Esophagus squamous epithelium (tissue), 5 donors: Measurements from ENCODE around the gene FIGNL2. TPM values are rescaled to one million over a fixed set of nuclear protein-coding genes. Genes with fewer than 3 reads are reported as not detected.

Experiments
- DNase-seq: peaks from one replicate; lab custom pipeline; 2025; lab: John Stamatoyannopoulos, UW
- H3K27ac ChIP-seq, 4 donors: fragments of 200-600 bp; sonication (generic); one replicate each; pipeline ENCODE4 v1.5.1; 2016 to 2019; ENCODE audit warnings: mild to moderate bottlenecking in 1 of 4
- H3K27me3 ChIP-seq, 4 donors: fragments of 200-600 bp; sonication (generic); 1 replicate in 3 of 4; 2 replicates in 1 of 4; pipeline versions ENCODE4 v1.5.1 to v1.6.0; 2017 to 2021; ENCODE audit warnings: antibody characterized with exemption in 1 of 4
- H3K36me3 ChIP-seq, 3 donors: fragments of 200-600 bp; sonication (generic); one replicate each; pipeline ENCODE4 v1.5.1; 2016 to 2019
- H3K4me1 ChIP-seq, 3 donors: fragments of 200-600 bp; sonication (generic); one replicate each; pipeline ENCODE4 v1.5.1; 2017 to 2019
- H3K4me3 ChIP-seq, 4 donors: fragments of 200-600 bp; sonication (generic); 1 replicate in 3 of 4; 2 replicates in 1 of 4; pipeline ENCODE4 v1.5.1; 2016 to 2019; ENCODE audit warnings: mild to moderate bottlenecking in 2 of 4, moderate library complexity in 1 of 4
- H3K9me3 ChIP-seq, 3 donors: fragments of 200-600 bp; sonication (generic); one replicate each; pipeline ENCODE4 v1.5.1; 2016 to 2019
- CTCF ChIP-seq, 6 experiments: fragments of 450-650 bp in 4 of 6; fragments of 200-600 bp in 2 of 6; sonication (generic) in 2 of 6; IDR thresholded peaks; one replicate each; pipeline ENCODE4 v1.5.1; 2016 to 2019; ENCODE audit warnings: antibody characterized with exemption in 6 of 6, mild to moderate bottlenecking in 4 of 6, moderate library complexity in 4 of 6
- POLR2A ChIP-seq, 4 donors: fragments of 450-650 bp; IDR thresholded peaks; one replicate each; pipeline ENCODE4 v1.6.1; 2017; ENCODE audit warnings: antibody characterized with exemption in 4 of 4, mild to moderate bottlenecking in 4 of 4, moderate library complexity in 3 of 4
- WGBS, 2 donors: methylation state at CpG; one replicate each; pipeline ENCODE4 v1.1.5; 2018; 5-methylcytosine and 5-hydroxymethylcytosine counted together
- intact Hi-C: fragments of 100-400 bp; cut with DNase I; formaldehyde crosslinking; loops from one replicate; pipeline ENCODE4 v1.15.0; 2022
- total RNA-seq, 4 donors: library from RNA; depleted of rRNA; stranded (reverse); fragments of >200 nt; gene quantifications; one replicate each; pipeline ENCODE4 v1.1.0, GENCODE V29; 2016
- donor health status: DM: yes; HTN: yes; CAD: no.

FIGNL2 gene
- total RNA-seq, 4 donors from 2014 or later = 0.18 to 0.38 (median 0.19) TPM; not detected in 1

GRCh38 chr12:51871126-51871525 lies 22.6 kb upstream of the FIGNL2 start:
- intact Hi-C loops = no loop called here
- Histone ChIP-seq H3K4me3 (no peak overlapping the region), H3K36me3 (no peaks in the 10 kb centered on the region), H3K9me3 (no peaks in the 10 kb centered on the region), H3K27ac (no peak overlapping the region), H3K4me1 (peaks cover 7 to 15% (median 10%) of the 10 kb centered on the region in 3 donors), H3K27me3 (peaks cover 0 to 86% (median 8%) of the 10 kb centered on the region in 4 donors)
- WGBS, 2 donors = 62 to 74% methylated on average over 6 of the region's 6 CpGs
- no peak for DNase-seq
- TF ChIP-seq CTCF (IDR thresholded peaks at IDR 0.05) (no peak), POLR2A (IDR thresholded peaks at IDR 0.05) (no peak)

DNA sequence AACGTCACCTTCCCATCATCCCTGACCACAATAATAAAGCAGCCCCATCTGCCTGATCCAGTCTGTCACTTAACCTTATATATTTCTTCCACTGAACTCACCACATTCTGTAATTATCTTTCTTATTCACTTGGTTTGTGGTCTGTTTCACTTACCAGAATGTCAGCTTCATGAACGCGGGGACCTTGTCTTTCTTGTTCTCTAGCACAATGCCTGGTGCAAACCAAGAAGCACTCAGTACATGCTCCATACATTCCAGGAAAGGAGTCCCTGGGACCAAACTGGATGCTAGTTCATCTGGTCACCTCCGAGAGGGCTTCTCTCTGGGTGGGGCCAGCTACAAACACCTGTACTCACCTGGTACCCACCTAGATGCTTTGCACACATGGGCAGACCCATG lies 22.0 kb upstream of the FIGNL2 start:
- DNase-seq = no peak
- no peaks in the 10 kb centered on the region for H3K9me3 ChIP-seq
- TF ChIP-seq POLR2A (IDR thresholded peaks at IDR 0.05) (no peak), CTCF (IDR thresholded peaks at IDR 0.05) (no peak)
- intact Hi-C loops = no loop called here
- peaks cover 7 to 15% (median 10%) of the 10 kb centered on the region in 3 donors for H3K4me1 ChIP-seq
- no peak overlapping the region for H3K27ac ChIP-seq
- H3K4me3 ChIP-seq = no peak overlapping the region
- H3K36me3 ChIP-seq = no peaks in the 10 kb centered on the region
- 63 to 64% methylated on average over 4 of the region's 4 CpGs for WGBS, 2 donors
- H3K27me3 ChIP-seq = peaks cover 0 to 89% (median 8%) of the 10 kb centered on the region in 4 donors

- H3K36me3 ChIP-seq = no peaks in the 10 kb centered on the region
- no peaks in the 10 kb centered on the region for H3K9me3 ChIP-seq
- intact Hi-C loops = no loop called here
- H3K27ac ChIP-seq = no peak overlapping the region
- H3K27me3 ChIP-seq = peaks cover 0 to 89% (median 8%) of the 10 kb centered on the region in 4 donors
- peaks cover 7 to 15% (median 10%) of the 10 kb centered on the region in 3 donors for H3K4me1 ChIP-seq
- no peak for DNase-seq
- H3K4me3 ChIP-seq = no peak overlapping the region
- TF ChIP-seq POLR2A (IDR thresholded peaks at IDR 0.05) = no peak
- no peak for TF ChIP-seq CTCF (IDR thresholded peaks at IDR 0.05)
- 66 to 76% methylated on average over 3 of the region's 3 CpGs for WGBS, 2 donors
Measured at GRCh38 chr12:51869931-51870330, 21.4 kb upstream of the FIGNL2 start.

DNA sequence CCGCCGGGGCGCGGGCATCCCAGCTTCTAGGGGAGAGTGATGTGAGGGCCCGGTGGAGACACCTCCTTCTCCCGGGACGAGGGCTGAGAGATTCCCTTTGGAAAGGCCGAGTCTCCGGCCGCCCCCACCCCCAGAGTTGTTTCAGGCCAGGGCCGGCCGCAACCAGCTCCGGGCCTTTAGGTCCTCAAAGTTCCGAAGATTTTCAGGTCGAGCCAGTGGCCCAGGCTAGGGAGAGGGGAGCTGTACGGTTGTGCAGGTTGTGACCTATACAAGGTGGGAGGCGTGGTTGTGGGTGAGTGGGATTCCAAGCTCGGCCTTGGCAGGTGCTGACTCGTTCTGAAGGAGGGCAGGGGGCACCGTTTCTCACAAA lies 21.0 kb upstream of the FIGNL2 start:
- TF ChIP-seq CTCF (IDR thresholded peaks at IDR 0.05) = no peak
- no peak for TF ChIP-seq POLR2A (IDR thresholded peaks at IDR 0.05)
- H3K4me1 ChIP-seq = peaks cover 7 to 19% (median 12%) of the 10 kb centered on the region in 3 donors
- no peak for DNase-seq
- peaks cover 0 to 89% (median 9%) of the 10 kb centered on the region in 4 donors for H3K27me3 ChIP-seq
- no peak overlapping the region for H3K27ac ChIP-seq
- intact Hi-C loops = no loop called here
- H3K4me3 ChIP-seq = peak overlapping the region; percentile 20 to 64 (median 40)
- 0 to 44% methylated on average over 1 to 10 of the region's 20 CpGs for WGBS, 2 donors
- H3K9me3 ChIP-seq = no peaks in the 10 kb centered on the region
- H3K36me3 ChIP-seq = no peaks in the 10 kb centered on the region

- Histone ChIP-seq H3K27ac (no peak overlapping the region), H3K9me3 (no peaks in the 10 kb centered on the region), H3K4me3 (peak overlapping the region; percentile 20 to 64 (median 40)), H3K27me3 (peaks cover 0 to 89% (median 13%) of the 10 kb centered on the region in 4 donors), H3K4me1 (peaks cover 11 to 24% (median 17%) of the 10 kb centered on the region in 3 donors), H3K36me3 (no peaks in the 10 kb centered on the region)
- intact Hi-C loops = no loop called here
- WGBS, 2 donors = 11 to 15% methylated on average over 9 of the region's 67 CpGs
- TF ChIP-seq POLR2A (IDR thresholded peaks at IDR 0.05) = no peak
- no peak for TF ChIP-seq CTCF (IDR thresholded peaks at IDR 0.05)
- no peak for DNase-seq
Measured at GRCh38 chr12:51868821-51869495, 20.4 kb upstream of the FIGNL2 start.
